Loucy (cell line): Measurements from ENCODE around the gene HLA-DMB.

Experiments used
- H2AFZ ChIP-seq: fragments of 200-600 bp; sonication (generic); 2 replicates; pipeline ENCODE4 v1.6.0; 2016; ENCODE audit warnings: antibody characterized with exemption, mild to moderate bottlenecking, low read length, moderate library complexity
- H3F3A ChIP-seq: fragments of 200-600 bp; 2 replicates; pipeline ENCODE4 v1.6.0; 2016; ENCODE audit warnings: antibody characterized with exemption, low read depth, mild to moderate bottlenecking
- H3K27me3 ChIP-seq: fragments of 200-600 bp; sonication (generic); 2 replicates; pipeline ENCODE4 v1.6.1; 2014; ENCODE audit warnings: low read length, mild to moderate bottlenecking; ENCODE audit not compliant: insufficient read depth, poor library complexity, severe bottlenecking
- H3K36me3 ChIP-seq: fragments of 200-600 bp; sonication (generic); 2 replicates; pipeline ENCODE4 v1.6.1; 2016; ENCODE audit warnings: low read length; ENCODE audit not compliant: insufficient read depth
- H3K4me1 ChIP-seq: fragments of 200-600 bp; sonication (generic); 2 replicates; pipeline ENCODE4 v1.5.1; 2014; ENCODE audit warnings: low read length, mild to moderate bottlenecking; ENCODE audit not compliant: insufficient read depth, poor library complexity, severe bottlenecking
- H3K4me2 ChIP-seq: fragments of 200-600 bp; sonication (generic); 2 replicates; pipeline ENCODE4 v1.6.0; 2014; ENCODE audit warnings: antibody characterized with exemption, low read length, low read depth, mild to moderate bottlenecking; ENCODE audit not compliant: poor library complexity, severe bottlenecking
- H3K4me3 ChIP-seq: fragments of 200-600 bp; sonication (generic); 2 replicates; pipeline ENCODE4 v1.5.1; 2014; ENCODE audit warnings: low read length, mild to moderate bottlenecking, mixed read lengths; ENCODE audit not compliant: poor library complexity, severe bottlenecking
- H3K79me2 ChIP-seq: fragments of 200-600 bp; sonication (generic); 2 replicates; pipeline ENCODE4 v1.6.1; 2014; ENCODE audit warnings: low read length; ENCODE audit not compliant: insufficient read depth
- H3K9ac ChIP-seq: fragments of 200-600 bp; sonication (generic); 2 replicates; pipeline ENCODE4 v1.6.0; 2014; ENCODE audit warnings: mild to moderate bottlenecking, low read depth, low read length, moderate library complexity; ENCODE audit not compliant: poor library complexity, severe bottlenecking
- H3K9me2 ChIP-seq: fragments of 200-600 bp; sonication (generic); replicated peaks from 2 replicates; pipeline ENCODE4 v1.6.1; 2016; ENCODE audit warnings: low read depth, low read length, mixed read lengths
- H3K9me3 ChIP-seq: fragments of 200-600 bp; sonication (generic); 2 replicates; pipeline ENCODE4 v1.6.1; 2014; ENCODE audit warnings: mild to moderate bottlenecking, antibody characterized with exemption, low read length, low read depth; ENCODE audit not compliant: insufficient read depth
- H4K20me1 ChIP-seq: fragments of 200-600 bp; sonication (generic); 2 replicates; pipeline ENCODE4 v1.6.0; 2014; ENCODE audit warnings: antibody characterized with exemption, low read length, mild to moderate bottlenecking; ENCODE audit not compliant: insufficient read depth, poor library complexity, severe bottlenecking
- CTCF ChIP-seq: fragments of 200-600 bp; sonication (generic); conservative IDR thresholded peaks from 2 replicates; pipeline ENCODE4 v1.5.1; 2014; ENCODE audit warnings: mild to moderate bottlenecking, antibody characterized with exemption, low read length
- EZH2phosphoT487 ChIP-seq: fragments of 200-600 bp; IDR thresholded peaks from 2 replicates; pipeline ENCODE4 v1.6.1; 2018; ENCODE audit warnings: antibody characterized with exemption, mild to moderate bottlenecking, moderate library complexity, borderline replicate concordance

Gene HLA-DMB

GRCh38 chr6:32977953-32978324 is 37.1 kb upstream of the HLA-DMB start:
- Histone ChIP-seq H3K4me1 (peaks cover 47% of the 10 kb centered on the region), H2AFZ (no peak overlapping the region), H3K4me2 (peak overlapping the region; percentile 93), H4K20me1 (peaks cover 95% of the 10 kb centered on the region), H3K4me3 (peak overlapping the region; percentile 96), H3K9ac (no peak overlapping the region), H3K79me2 (peaks cover 84% of the 10 kb centered on the region), H3K36me3 (peaks cover 96% of the 10 kb centered on the region), H3K9me2 (no peaks in the 10 kb centered on the region), H3F3A (peaks cover 40% of the 10 kb centered on the region), H3K9me3 (no peaks in the 10 kb centered on the region), H3K27me3 (peaks cover 15% of the 10 kb centered on the region)
- TF ChIP-seq CTCF, result no peak
- TF ChIP-seq EZH2phosphoT487, result no peak

GRCh38 chr6:32977272-32977952 is 36.6 kb upstream of the HLA-DMB start:
- H3K9me2 ChIP-seq, result no peaks in the 10 kb centered on the region
- peaks cover 20% of the 10 kb centered on the region for H3K27me3 ChIP-seq
- no peak overlapping the region for H2AFZ ChIP-seq
- H3K9ac ChIP-seq, result peak overlapping the region; percentile 84
- peaks cover 98% of the 10 kb centered on the region for H3K36me3 ChIP-seq
- H3K9me3 ChIP-seq, result no peaks in the 10 kb centered on the region
- peaks cover 100% of the 10 kb centered on the region for H4K20me1 ChIP-seq
- peak overlapping the region; percentile 96 for H3K4me3 ChIP-seq
- no peak for TF ChIP-seq EZH2phosphoT487
- TF ChIP-seq CTCF, result no peak
- H3K4me1 ChIP-seq, result peaks cover 47% of the 10 kb centered on the region
- peaks cover 90% of the 10 kb centered on the region for H3K79me2 ChIP-seq
- peak overlapping the region; percentile 93 for H3K4me2 ChIP-seq
- H3F3A ChIP-seq, result peaks cover 35% of the 10 kb centered on the region

GRCh38 chr6:32976334-32977069 is 35.7 kb upstream of the HLA-DMB start:
- Histone ChIP-seq H2AFZ (no peak overlapping the region), H3K4me2 (peak overlapping the region; percentile 93), H3K9me2 (no peaks in the 10 kb centered on the region), H3K79me2 (peaks cover 93% of the 10 kb centered on the region), H3K4me1 (peaks cover 47% of the 10 kb centered on the region), H3F3A (peaks cover 27% of the 10 kb centered on the region; the same call in 1 of the 2 replicates), H3K9ac (peak overlapping the region; percentile 84), H3K4me3 (peak overlapping the region; percentile 96), H3K27me3 (peaks cover 25% of the 10 kb centered on the region), H4K20me1 (peaks cover 94% of the 10 kb centered on the region), H3K9me3 (no peaks in the 10 kb centered on the region), H3K36me3 (peaks cover 94% of the 10 kb centered on the region)
- TF ChIP-seq EZH2phosphoT487 (no peak), CTCF (no peak)
